ENCODE measurements around the gene VAV3.
A peak's percentile ranks its signal among the peaks of the same experiment; 100 is the strongest.
"Not testable (repeated sequence)": the region's sequence is repeated elsewhere in the genome, so short reads cannot be mapped to it uniquely, and the experiment has no call there.

The VAV3 gene

DNA sequence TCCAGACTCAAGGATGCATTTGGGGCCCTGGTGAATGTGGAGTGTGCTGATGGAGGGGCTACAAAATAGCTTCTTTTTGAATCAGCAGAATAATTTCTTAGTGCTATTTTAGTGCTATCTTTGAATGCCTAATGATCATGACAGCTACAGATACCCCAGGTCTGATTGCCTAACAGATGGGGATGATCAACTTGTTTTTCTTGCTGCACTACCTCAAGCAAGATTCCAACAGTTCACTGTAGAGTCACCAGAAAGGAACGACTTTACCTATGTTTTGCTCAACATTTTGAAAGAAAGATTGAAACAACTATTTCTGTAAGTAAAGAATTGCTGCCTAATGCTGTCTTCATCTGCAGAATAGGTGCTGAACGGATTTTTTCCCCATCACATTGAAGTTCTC is 42.6 kb upstream of the VAV3 start:
- DNase-seq (ENCODE audit: low read depth): no peak
- TF ChIP-seq, protein P1, sequence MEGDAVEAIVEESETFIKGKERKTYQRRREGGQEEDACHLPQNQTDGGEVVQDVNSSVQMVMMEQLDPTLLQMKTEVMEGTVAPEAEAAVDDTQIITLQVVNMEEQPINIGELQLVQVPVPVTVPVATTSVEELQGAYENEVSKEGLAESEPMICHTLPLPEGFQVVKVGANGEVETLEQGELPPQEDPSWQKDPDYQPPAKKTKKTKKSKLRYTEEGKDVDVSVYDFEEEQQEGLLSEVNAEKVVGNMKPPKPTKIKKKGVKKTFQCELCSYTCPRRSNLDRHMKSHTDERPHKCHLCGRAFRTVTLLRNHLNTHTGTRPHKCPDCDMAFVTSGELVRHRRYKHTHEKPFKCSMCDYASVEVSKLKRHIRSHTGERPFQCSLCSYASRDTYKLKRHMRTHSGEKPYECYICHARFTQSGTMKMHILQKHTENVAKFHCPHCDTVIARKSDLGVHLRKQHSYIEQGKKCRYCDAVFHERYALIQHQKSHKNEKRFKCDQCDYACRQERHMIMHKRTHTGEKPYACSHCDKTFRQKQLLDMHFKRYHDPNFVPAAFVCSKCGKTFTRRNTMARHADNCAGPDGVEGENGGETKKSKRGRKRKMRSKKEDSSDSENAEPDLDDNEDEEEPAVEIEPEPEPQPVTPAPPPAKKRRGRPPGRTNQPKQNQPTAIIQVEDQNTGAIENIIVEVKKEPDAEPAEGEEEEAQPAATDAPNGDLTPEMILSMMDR (IDR thresholded peaks at IDR 0.05; ENCODE audit: low read depth, low read length, missing control alignments): no peak
- H3K4me3 ChIP-seq (ENCODE audit: low read depth, low read length): no peak overlapping the region
- in situ Hi-C loops (cut with HindIII; ENCODE audit: low sequenced_read_pairs): no loop called here

- no peak overlapping the region for H3K4me3 ChIP-seq (ENCODE audit: low read depth, low read length)
- TF ChIP-seq, protein P1 (IDR thresholded peaks at IDR 0.05; ENCODE audit: low read depth, low read length, missing control alignments): no peak
- no peak for DNase-seq (ENCODE audit: low read depth)
- in situ Hi-C loops (cut with HindIII; ENCODE audit: low sequenced_read_pairs): no loop called here
These were observed 42.1 kb upstream of the VAV3 start for GRCh38 chr1:108007070-108007469.

GRCh38 chr1:108004919-108005318 is 39.9 kb upstream of the VAV3 start:
- in situ Hi-C loops (cut with HindIII; ENCODE audit: low sequenced_read_pairs); DNase-seq (ENCODE audit: low read depth); H3K4me3 ChIP-seq (ENCODE audit: low read depth, low read length): not testable (repeated sequence)

- peak; percentile 80 for DNase-seq (ENCODE audit: low read depth)
- TF ChIP-seq, protein P1 (IDR thresholded peaks at IDR 0.05; ENCODE audit: low read depth, low read length, missing control alignments): no peak
- H3K4me3 ChIP-seq (ENCODE audit: low read depth, low read length): no peak overlapping the region
- in situ Hi-C loops (cut with HindIII; ENCODE audit: low sequenced_read_pairs): no loop called here
These were observed 35.7 kb upstream of the VAV3 start for GRCh38 chr1:108000620-108001111.

GRCh38 chr1:108000184-108000583 is 35.2 kb upstream of the VAV3 start:
- TF ChIP-seq, protein P1 (IDR thresholded peaks at IDR 0.05; ENCODE audit: low read depth, low read length, missing control alignments): no peak
- no peak overlapping the region for H3K4me3 ChIP-seq (ENCODE audit: low read depth, low read length)
- no peak for DNase-seq (ENCODE audit: low read depth)
- in situ Hi-C loops (cut with HindIII; ENCODE audit: low sequenced_read_pairs): no loop called here

GRCh38 chr1:107997866-107998265 is 32.9 kb upstream of the VAV3 start:
- no peak overlapping the region for H3K4me3 ChIP-seq (ENCODE audit: low read depth, low read length)
- no peak for DNase-seq (ENCODE audit: low read depth)
- in situ Hi-C loops (cut with HindIII; ENCODE audit: low sequenced_read_pairs): no loop called here
- TF ChIP-seq, protein P1 (IDR thresholded peaks at IDR 0.05; ENCODE audit: low read depth, low read length, missing control alignments): no peak

DNA sequence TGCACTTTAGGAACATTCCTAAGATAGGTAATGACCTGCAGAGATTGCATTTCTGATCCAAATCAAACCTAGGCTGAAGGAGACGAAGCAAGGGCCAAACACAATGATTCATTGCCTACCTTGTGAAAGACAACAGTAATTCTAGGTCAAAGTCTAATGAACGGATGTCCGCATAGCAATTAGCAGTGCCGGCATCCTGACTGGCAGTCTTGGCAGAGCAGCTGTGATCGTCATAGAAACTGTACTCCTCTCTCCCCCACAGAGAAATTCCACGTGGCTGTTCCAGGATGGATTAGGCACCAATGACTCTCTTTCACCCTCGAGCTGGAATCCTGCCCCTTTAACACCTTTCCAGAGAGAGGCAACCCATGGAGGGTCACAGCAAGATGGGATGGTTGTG is 28.9 kb upstream of the VAV3 start:
- no peak overlapping the region for H3K4me3 ChIP-seq (ENCODE audit: low read depth, low read length)
- in situ Hi-C loops (cut with HindIII; ENCODE audit: low sequenced_read_pairs): no loop called here
- DNase-seq (ENCODE audit: low read depth): no peak
- TF ChIP-seq, protein P1 (IDR thresholded peaks at IDR 0.05; ENCODE audit: low read depth, low read length, missing control alignments): no peak
